Mesodermal cell (in vitro differentiated cells): ENCODE results near the gene LTBR. TPM values are rescaled to one million over a fixed set of nuclear protein-coding genes. Genes with fewer than 3 reads are reported as not detected.
"Not testable (repeated sequence)": the region's sequence is repeated elsewhere in the genome, so short reads cannot be mapped to it uniquely, and the experiment has no call there.

Source experiments
- H3K27ac ChIP-seq: 2 replicates; pipeline ENCODE4 v1.7.0; 2013; ENCODE audit warnings: mild to moderate bottlenecking, low read depth, low read length, moderate library complexity; ENCODE audit not compliant: severe bottlenecking
- H3K36me3 ChIP-seq: 2 replicates; pipeline ENCODE4 v1.7.1; 2013; ENCODE audit warnings: mild to moderate bottlenecking, low read length, moderate library complexity; ENCODE audit not compliant: control insufficient read depth, insufficient read depth
- H3K4me1 ChIP-seq: one replicate; pipeline ENCODE4 v1.7.1; 2013; ENCODE audit warnings: mild to moderate bottlenecking, low read length; ENCODE audit not compliant: insufficient read depth, control insufficient read depth, poor library complexity, severe bottlenecking
- H3K4me3 ChIP-seq: 2 replicates; pipeline ENCODE4 v1.7.0; 2013; ENCODE audit warnings: low read length, control low read depth, mild to moderate bottlenecking; ENCODE audit not compliant: insufficient read depth, poor library complexity, severe bottlenecking; ENCODE audit errors: extremely low read depth
- H3K9me3 ChIP-seq: 2 replicates; pipeline ENCODE4 v1.7.1; 2013; ENCODE audit warnings: mild to moderate bottlenecking, low read length, moderate library complexity; ENCODE audit not compliant: control insufficient read depth
- WGBS, 2 experiments: methylation state at CpG; one replicate each; pipeline ENCODE4 v1.1.5; 2013; ENCODE audit warnings: missing lambda C conversion rate in 2 of 2; ENCODE audit not compliant: insufficient coverage in 2 of 2; 5-methylcytosine and 5-hydroxymethylcytosine counted together
- polyA plus RNA-seq, 2 experiments: library from polyadenylated mRNA; stranded (reverse); fragments of 50-300 nt; gene quantifications; one replicate each; pipeline ENCODE4 v1.2.3, GENCODE V29; 2013

The LTBR gene
- polyA plus RNA-seq (2013, experiment 1 of 2): 8.8 TPM
- polyA plus RNA-seq (2013, experiment 2 of 2): 9.0 TPM

- 51 to 56% methylated on average over 50 to 56 of the region's 62 CpGs for WGBS, 2 experiments
- H3K27ac ChIP-seq: no peak within 1 kb of the TSS
Measured at GRCh38 chr12:6383572-6384498, at the start of gene LTBR. TSS of gene LTBR (plus strand) at chr12:6384162. CDS start at chr12:6384359, 197 bp downstream.

GRCh38 chr12:6334359-6334758 lies 49.6 kb upstream of the LTBR start:
- 100% methylated on average over 1 to 4 of the region's 5 CpGs for WGBS, 2 experiments
- Histone ChIP-seq H3K27ac (no peak overlapping the region), H3K4me3 (no peak overlapping the region), H3K4me1 (peaks cover 61% of the 10 kb centered on the region), H3K9me3 (no peaks in the 10 kb centered on the region), H3K36me3 (peaks cover 77% of the 10 kb centered on the region)

More at GRCh38 chr12:6383572-6384498, at the start of gene LTBR:
- Histone ChIP-seq H3K9me3 (no peaks in the 10 kb centered on the region), H3K36me3 (no peaks in the 10 kb centered on the region), H3K4me1 (peaks cover 17% of the 10 kb centered on the region), H3K4me3 (no peak within 1 kb of the TSS)

- Histone ChIP-seq H3K4me1 (peaks cover 67% of the 10 kb centered on the region), H3K27ac (peak overlapping the region; percentile 99), H3K4me3 (no peak overlapping the region), H3K36me3 (peaks cover 77% of the 10 kb centered on the region), H3K9me3 (no peaks in the 10 kb centered on the region)
- WGBS, 2 experiments: 88 to 96% methylated on average over 8 to 9 of the region's 13 CpGs
Measured at GRCh38 chr12:6334940-6335450, 49.0 kb upstream of the LTBR start.

- Histone ChIP-seq H3K4me1 (peaks cover 72% of the 10 kb centered on the region), H3K9me3 (no peaks in the 10 kb centered on the region), H3K4me3 (peak overlapping the region; percentile 19), H3K27ac (peak overlapping the region; percentile 99), H3K36me3 (peaks cover 72% of the 10 kb centered on the region)
- WGBS, 2 experiments: 20 to 34% methylated on average over 8 of the region's 11 CpGs
Measured at GRCh38 chr12:6335451-6336078, 48.4 kb upstream of the LTBR start.

- Histone ChIP-seq H3K4me1 (peaks cover 72% of the 10 kb centered on the region), H3K27ac (peak overlapping the region; percentile 99), H3K9me3 (no peaks in the 10 kb centered on the region), H3K4me3 (peak overlapping the region; percentile 26), H3K36me3 (peaks cover 64% of the 10 kb centered on the region)
- 0% methylated on average over 9 to 10 of the region's 12 CpGs for WGBS, 2 experiments
Measured at GRCh38 chr12:6336079-6336888, 47.7 kb upstream of the LTBR start.

GRCh38 chr12:6336889-6337853 lies 46.8 kb upstream of the LTBR start:
- Histone ChIP-seq H3K9me3 (no peaks in the 10 kb centered on the region), H3K36me3 (peaks cover 56% of the 10 kb centered on the region), H3K27ac (peak overlapping the region; percentile 99), H3K4me1 (peaks cover 73% of the 10 kb centered on the region), H3K4me3 (peak overlapping the region; percentile 26)
- 54 to 60% methylated on average over 8 to 9 of the region's 15 CpGs for WGBS, 2 experiments

GRCh38 chr12:6337958-6338433 lies 46.0 kb upstream of the LTBR start:
- H3K9me3 ChIP-seq: no peaks in the 10 kb centered on the region
- peak overlapping the region; percentile 2 for H3K27ac ChIP-seq
- H3K4me1 ChIP-seq: peaks cover 76% of the 10 kb centered on the region
- H3K36me3 ChIP-seq: peaks cover 47% of the 10 kb centered on the region
- 71 to 75% methylated on average over 11 to 12 of the region's 12 CpGs for WGBS, 2 experiments
- H3K4me3 ChIP-seq: no peak overlapping the region

GRCh38 chr12:6338536-6338935 lies 45.4 kb upstream of the LTBR start:
- H3K4me1 ChIP-seq: peaks cover 73% of the 10 kb centered on the region
- not testable (repeated sequence) for H3K9me3 ChIP-seq, H3K27ac ChIP-seq, H3K4me3 ChIP-seq
- H3K36me3 ChIP-seq: peaks cover 42% of the 10 kb centered on the region
- WGBS, 2 experiments: 88 to 91% methylated on average over 1 to 4 of the region's 8 CpGs

- no peak overlapping the region for H3K27ac ChIP-seq
- WGBS, 2 experiments: 83 to 90% methylated on average over 2 to 3 of the region's 3 CpGs
- H3K36me3 ChIP-seq: peaks cover 38% of the 10 kb centered on the region
- H3K9me3 ChIP-seq: no peaks in the 10 kb centered on the region
- peaks cover 73% of the 10 kb centered on the region for H3K4me1 ChIP-seq
- peak overlapping the region; percentile 95 for H3K4me3 ChIP-seq
Measured at GRCh38 chr12:6338955-6339354, 45.0 kb upstream of the LTBR start.
